SK-N-MC (cell line): ENCODE results near the gene CAST.

ENCODE experiments used
- DNase-seq: peaks from one replicate; pipeline ENCODE4 v3.0.0-alpha.2; 2011; ENCODE audit warnings: low read depth, low spot score
- H3K27ac ChIP-seq: fragments of 200-600 bp; sonication (generic); 2 replicates; pipeline ENCODE4 v1.5.1; 2016; ENCODE audit warnings: mixed run types
- H3K36me3 ChIP-seq: fragments of 200-600 bp; sonication (generic); 2 replicates; pipeline ENCODE4 v1.6.1; 2017; ENCODE audit warnings: antibody characterized with exemption, low read length, mixed read lengths; ENCODE audit not compliant: insufficient read depth
- H3K4me3 ChIP-seq: fragments of 200-600 bp; sonication (generic); 2 replicates; pipeline ENCODE4 v1.5.1; 2016
- H3K9ac ChIP-seq: fragments of 200-600 bp; sonication (generic); 2 replicates; pipeline ENCODE4 v1.8.0; 2017; ENCODE audit warnings: mixed run types, mixed read lengths; ENCODE audit not compliant: insufficient read length
- H3K9me3 ChIP-seq: fragments of 200-600 bp; sonication (generic); 2 replicates; pipeline ENCODE4 v1.6.1; 2017; ENCODE audit warnings: low read depth, mild to moderate bottlenecking, antibody characterized with exemption, low read length, moderate library complexity, mixed read lengths
- EZH2 ChIP-seq: fragments of 200-600 bp; sonication (generic); IDR thresholded peaks from one replicate; pipeline ENCODE4 v1.6.1; 2017; ENCODE audit warnings: antibody characterized with exemption
- FOXP2 ChIP-seq: optimal IDR thresholded peaks from 2 replicates; pipeline ENCODE3; 2011; ENCODE audit warnings: mild to moderate bottlenecking, moderate library complexity; ENCODE audit not compliant: insufficient read depth; ENCODE audit errors: extremely low read length, control extremely low read depth
- POLR2AphosphoS5 ChIP-seq: IDR thresholded peaks from 2 replicates; pipeline ENCODE4 v1.6.1; 2012; ENCODE audit warnings: mild to moderate bottlenecking, low read depth, low read length, borderline replicate concordance

CAST gene

DNA sequence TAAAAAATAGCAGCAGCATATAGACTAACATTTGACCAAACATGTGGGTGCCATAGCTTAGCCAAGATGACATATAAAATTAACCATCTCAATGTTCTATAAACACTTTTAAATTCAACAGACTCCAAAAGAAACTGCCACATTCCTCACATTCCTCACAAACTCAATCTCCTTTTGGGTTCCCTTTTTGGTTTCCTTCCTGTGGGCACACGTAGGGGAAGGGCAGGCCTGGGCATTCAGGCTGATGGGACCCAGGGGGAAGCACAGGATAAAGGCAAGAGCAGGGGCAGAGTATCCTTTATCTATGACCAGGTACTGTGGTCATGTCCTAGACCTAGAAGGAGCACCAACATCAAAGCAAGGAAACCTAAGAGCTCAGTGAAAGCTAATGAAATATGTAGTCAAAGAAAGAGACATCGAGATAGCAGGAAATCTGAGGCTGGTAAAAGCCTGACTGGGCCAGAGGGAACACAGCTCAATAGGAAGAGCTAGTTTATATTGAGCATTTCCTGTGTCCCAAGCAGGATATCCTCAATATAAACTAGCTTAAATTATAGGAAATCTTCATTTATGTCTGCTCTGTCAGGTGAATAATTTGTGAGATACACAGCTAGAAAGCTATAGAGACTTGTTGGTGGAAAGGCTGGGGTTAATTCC lies 159.2 kb downstream of the CAST start:
- Histone ChIP-seq H3K9ac (no peak overlapping the region), H3K4me3 (no peak overlapping the region), H3K9me3 (no peaks in the 10 kb centered on the region), H3K27ac (peak overlapping the region; percentile 7; the same call in 1 of the 2 replicates), H3K36me3 (no peaks in the 10 kb centered on the region)
- DNase-seq, result no peak
- TF ChIP-seq POLR2AphosphoS5 (no peak), EZH2 (no peak), FOXP2 (no peak)

DNA sequence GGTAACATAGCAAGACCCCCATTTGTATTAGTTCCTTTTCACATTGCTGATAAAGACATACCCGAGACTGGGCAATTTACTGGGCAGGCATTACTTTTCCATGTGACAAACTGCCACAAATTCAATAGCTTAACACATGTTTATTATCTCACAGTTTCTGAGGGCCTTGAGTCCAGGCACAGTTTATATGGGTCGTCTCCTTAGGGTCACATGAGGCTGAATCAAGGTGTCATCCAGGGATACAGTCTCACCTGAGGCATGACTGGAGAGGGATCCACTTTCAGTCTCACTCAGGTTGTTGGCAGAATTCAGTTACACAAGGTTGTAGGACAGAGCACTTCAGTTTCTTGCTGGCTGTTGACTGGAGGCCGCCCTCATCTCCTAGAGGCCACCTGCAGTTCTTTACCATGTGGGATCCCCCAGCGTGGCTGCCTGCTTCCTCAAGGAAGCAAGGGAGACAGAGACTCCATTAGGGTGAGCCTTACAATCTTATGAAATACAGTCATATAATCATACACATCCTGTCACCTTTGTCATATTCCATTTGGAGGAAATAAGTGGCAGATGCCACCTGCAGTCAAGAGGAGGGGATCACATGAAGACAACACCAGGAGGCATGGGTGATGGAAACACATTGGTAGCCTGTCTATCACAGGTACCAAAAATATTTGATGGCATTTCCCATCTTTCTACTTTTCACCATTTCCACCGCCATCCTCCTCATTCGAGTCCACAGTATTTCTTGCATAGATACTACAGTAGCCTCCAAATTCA lies 160.7 kb downstream of the CAST start:
- DNase-seq, result no peak
- Histone ChIP-seq H3K36me3 (no peaks in the 10 kb centered on the region), H3K9me3 (no peaks in the 10 kb centered on the region), H3K9ac (no peak overlapping the region), H3K27ac (no peak overlapping the region), H3K4me3 (no peak overlapping the region)
- TF ChIP-seq EZH2 (no peak), POLR2AphosphoS5 (no peak), FOXP2 (no peak)

DNA sequence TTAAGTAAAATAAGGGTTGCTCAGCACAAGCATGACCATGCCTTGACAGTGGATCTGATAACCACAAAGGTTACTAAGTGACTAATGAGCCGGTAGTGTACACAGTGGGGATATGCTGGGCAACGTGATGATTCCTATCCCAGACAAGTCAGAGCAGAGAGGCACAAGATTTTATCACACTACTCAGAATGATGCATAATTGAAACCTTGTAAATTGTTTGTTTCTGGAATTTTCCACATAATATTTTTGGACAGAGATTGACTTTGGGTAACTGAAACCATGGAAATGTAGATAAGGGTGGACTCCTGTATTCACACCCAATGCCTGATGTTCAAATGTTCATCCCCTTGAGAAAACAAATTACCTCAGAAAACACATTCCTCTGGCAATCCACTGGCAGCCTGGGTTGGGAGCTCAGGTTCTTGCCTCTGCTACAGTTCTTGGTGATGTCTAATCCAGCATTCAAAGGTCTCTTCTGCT lies 161.8 kb downstream of the CAST start:
- H3K27ac ChIP-seq, result no peak overlapping the region
- DNase-seq, result no peak
- no peak overlapping the region for H3K9ac ChIP-seq

More for the DNA sequence above, 161.8 kb downstream of the CAST start:
- no peaks in the 10 kb centered on the region for H3K9me3 ChIP-seq
- H3K36me3 ChIP-seq, result no peaks in the 10 kb centered on the region
- TF ChIP-seq POLR2AphosphoS5 (no peak), EZH2 (no peak), FOXP2 (no peak)
- no peak overlapping the region for H3K4me3 ChIP-seq
